WTC11 (cell line): ENCODE data around the gene TNFRSF19. TPM values are rescaled to one million over a fixed set of nuclear protein-coding genes. Genes with fewer than 3 reads are reported as not detected.
"Not testable (repeated sequence)": the region's sequence is repeated elsewhere in the genome, so short reads cannot be mapped to it uniquely, and the experiment has no call there.

Source experiments
- ATAC-seq: fragments of 200-7000 bp; cut with Tn5 transposase; 2 replicates; pipeline ENCODE4 v1.10.0; 2021; ENCODE audit warnings: mild to moderate bottlenecking, moderate library complexity
- CTCF ChIA-PET: fragments of 300-600 bp; sonication (Branson Sonifier 250); formaldehyde crosslinking; loops from one replicate; lab custom pipeline; 2021; ENCODE audit warnings: antibody characterized with exemption; lab: Charles Lee
- POLR2A ChIA-PET: fragments of 350-600 bp; sonication (Branson Sonifier 250); formaldehyde crosslinking; loops from one replicate; lab custom pipeline; 2021; ENCODE audit warnings: antibody characterized with exemption; lab: Charles Lee
- DNase-seq: peaks from one replicate; pipeline ENCODE4 v3.0.0; 2021; ENCODE audit warnings: low spot score
- H3K27ac Mint-ChIP-seq: 2 replicates; pipeline ENCODE4 v1.8.0; 2021; ENCODE audit warnings: mixed read lengths
- H3K27me3 Mint-ChIP-seq: 2 replicates; pipeline ENCODE4 v1.8.0; 2021; ENCODE audit warnings: low read depth, mild to moderate bottlenecking, moderate library complexity, mixed read lengths
- H3K36me3 Mint-ChIP-seq: 2 replicates; pipeline ENCODE4 v1.8.0; 2021; ENCODE audit warnings: mixed read lengths
- H3K4me1 Mint-ChIP-seq: 2 replicates; pipeline ENCODE4 v1.8.0; 2022; ENCODE audit warnings: mixed read lengths
- H3K4me3 Mint-ChIP-seq: 2 replicates; pipeline ENCODE4 v1.8.0; 2021; ENCODE audit warnings: mild to moderate bottlenecking, moderate library complexity, mixed read lengths
- H3K9me3 Mint-ChIP-seq: 2 replicates; pipeline ENCODE4 v1.8.0; 2021; ENCODE audit warnings: mixed read lengths
- ATF3 ChIP-seq: sonication (generic); formaldehyde crosslinking; conservative IDR thresholded peaks from 2 replicates; pipeline ENCODE4 v1.8.1; 2022; ENCODE audit warnings: mild to moderate bottlenecking, missing genetic modification reagents
- E2F5 ChIP-seq: sonication (generic); formaldehyde crosslinking; IDR thresholded peaks from 2 replicates; pipeline ENCODE4 v1.8.1; 2022; ENCODE audit warnings: mild to moderate bottlenecking, moderate library complexity, missing genetic modification reagents
- EMX1 ChIP-seq: fragments of 250-450 bp; sonication (Bioruptor Pico); IDR thresholded peaks from 2 replicates; pipeline ENCODE4 v1.8.0; 2021; ENCODE audit warnings: mild to moderate bottlenecking
- ETV6 ChIP-seq: sonication (generic); formaldehyde crosslinking; IDR thresholded peaks from 2 replicates; pipeline ENCODE4 v1.8.1; 2022; ENCODE audit warnings: mild to moderate bottlenecking, missing genetic modification reagents
- FOXK1 ChIP-seq: sonication (generic); formaldehyde crosslinking; IDR thresholded peaks from 2 replicates; pipeline ENCODE4 v1.8.0; 2022; ENCODE audit warnings: mild to moderate bottlenecking, moderate library complexity, missing genetic modification reagents
- FOXP1 ChIP-seq: sonication (generic); formaldehyde crosslinking; IDR thresholded peaks from 2 replicates; pipeline ENCODE4 v1.8.0; 2022; ENCODE audit warnings: missing genetic modification reagents, mild to moderate bottlenecking, moderate library complexity, borderline replicate concordance
- GABPB1 ChIP-seq: sonication (generic); formaldehyde crosslinking; IDR thresholded peaks from 2 replicates; pipeline ENCODE4 v1.8.1; 2023; ENCODE audit warnings: mild to moderate bottlenecking, missing genetic modification reagents
- GRHL2 ChIP-seq: fragments of 250-450 bp; sonication (Bioruptor Pico); IDR thresholded peaks from 2 replicates; pipeline ENCODE4 v1.8.0; 2022; ENCODE audit warnings: mild to moderate bottlenecking, moderate library complexity; ENCODE audit not compliant: insufficient replicate concordance, severe bottlenecking
- KAT7 ChIP-seq: sonication (generic); formaldehyde crosslinking; IDR thresholded peaks from 2 replicates; pipeline ENCODE4 v1.8.1; 2023; ENCODE audit warnings: missing genetic modification reagents, mild to moderate bottlenecking, borderline replicate concordance
- NFATC4 ChIP-seq: fragments of 250-450 bp; sonication (Bioruptor Pico); IDR thresholded peaks from 2 replicates; pipeline ENCODE4 v1.9.0; 2021; ENCODE audit warnings: mild to moderate bottlenecking
- NR3C1 ChIP-seq: sonication (generic); formaldehyde crosslinking; conservative IDR thresholded peaks from 2 replicates; pipeline ENCODE4 v1.8.1; 2023; ENCODE audit warnings: low read depth, mild to moderate bottlenecking, missing genetic modification reagents
- PREB ChIP-seq: sonication (generic); formaldehyde crosslinking; IDR thresholded peaks from 2 replicates; pipeline ENCODE4 v1.8.1; 2022; ENCODE audit warnings: mild to moderate bottlenecking, missing genetic modification reagents, moderate library complexity, borderline replicate concordance
- RORB ChIP-seq: fragments of 250-450 bp; sonication (Bioruptor Pico); IDR thresholded peaks from 2 replicates; pipeline ENCODE4 v1.9.0; 2021; ENCODE audit warnings: mild to moderate bottlenecking
- SP1 ChIP-seq: sonication (generic); formaldehyde crosslinking; conservative IDR thresholded peaks from 2 replicates; pipeline ENCODE4 v1.8.1; 2022; ENCODE audit warnings: missing genetic modification reagents
- STAT6 ChIP-seq: sonication (generic); formaldehyde crosslinking; conservative IDR thresholded peaks from 2 replicates; pipeline ENCODE4 v1.8.1; 2023; ENCODE audit warnings: mild to moderate bottlenecking, low read depth, missing genetic modification reagents, moderate library complexity
- TCF7 ChIP-seq: sonication (generic); formaldehyde crosslinking; IDR thresholded peaks from 2 replicates; pipeline ENCODE4 v1.8.0; 2022; ENCODE audit warnings: mild to moderate bottlenecking, low read depth, missing genetic modification reagents, moderate library complexity
- ZMAT4 ChIP-seq: fragments of 250-450 bp; sonication (Bioruptor Pico); IDR thresholded peaks from 2 replicates; pipeline ENCODE4 v1.9.0; 2021; ENCODE audit warnings: mild to moderate bottlenecking
- ZNF219 ChIP-seq: sonication (generic); formaldehyde crosslinking; IDR thresholded peaks from 2 replicates; pipeline ENCODE4 v1.8.0; 2023; ENCODE audit warnings: missing genetic modification reagents, mild to moderate bottlenecking, borderline replicate concordance
- ZNF423 ChIP-seq: fragments of 250-450 bp; sonication (Bioruptor Pico); IDR thresholded peaks from 2 replicates; pipeline ENCODE4 v2.1.2; 2022; ENCODE audit warnings: mild to moderate bottlenecking, moderate library complexity
- ZNF512 ChIP-seq: sonication (generic); formaldehyde crosslinking; IDR thresholded peaks from 2 replicates; pipeline ENCODE4 v1.8.1; 2022; ENCODE audit warnings: missing genetic modification reagents, borderline replicate concordance
- ZNF532 ChIP-seq: fragments of 250-450 bp; sonication (Bioruptor Pico); IDR thresholded peaks from 2 replicates; pipeline ENCODE4 v1.9.0; 2021; ENCODE audit warnings: mild to moderate bottlenecking, borderline replicate concordance
- total RNA-seq: library from RNA; stranded (reverse); gene quantifications from 3 replicates; pipeline ENCODE4 v1.2.3, GENCODE V29; 2021

The TNFRSF19 gene
- total RNA-seq, 1 experiment from 2014 or later: 0.20 TPM

GRCh38 chr13:23593148-23593547 is 22.9 kb downstream of the TNFRSF19 start (continued):
- TF ChIP-seq EMX1 (CRISPR knock-in tag) (no peak), STAT6 (CRISPR knock-in tag) (no peak)

GRCh38 chr13:23594290-23594689 is 24.1 kb downstream of the TNFRSF19 start:
- Mint-ChIP-seq H3K9me3 (peaks cover 24% of the 10 kb centered on the region), H3K27me3 (peaks cover 18% of the 10 kb centered on the region), H3K36me3 (peaks cover 13% of the 10 kb centered on the region)
- CTCF ChIA-PET: interaction anchor here (1.3 kb wide), 1 partner anchor 40 kb away, joined by 3 read pairs; no protein-coding TSS in a partner anchor
- DNase-seq, H3K4me3 Mint-ChIP-seq, ATAC-seq, POLR2A ChIA-PET, H3K4me1 Mint-ChIP-seq, H3K27ac Mint-ChIP-seq: not testable (repeated sequence)

GRCh38 chr13:23598369-23598768 is 28.2 kb downstream of the TNFRSF19 start:
- H3K9me3 Mint-ChIP-seq: peaks cover 46% of the 10 kb centered on the region
- H3K4me3 Mint-ChIP-seq: no peak overlapping the region
- ATAC-seq: no peak
- POLR2A ChIA-PET: no interaction called here
- TF ChIP-seq GRHL2 (CRISPR knock-in tag) (no peak), ZNF512 (no peak), SP1 (no peak), NR3C1 (CRISPR knock-in tag) (no peak), NFATC4 (CRISPR knock-in tag) (no peak), ATF3 (CRISPR knock-in tag) (no peak), ZNF219 (CRISPR knock-in tag) (no peak), ZNF423 (CRISPR knock-in tag) (no peak), PREB (CRISPR knock-in tag) (no peak), GABPB1 (CRISPR knock-in tag) (no peak), KAT7 (CRISPR knock-in tag) (no peak), FOXK1 (CRISPR knock-in tag) (no peak), ZNF532 (CRISPR knock-in tag) (no peak), ETV6 (CRISPR knock-in tag) (no peak), RORB (CRISPR knock-in tag) (no peak), TCF7 (no peak), FOXP1 (no peak), E2F5 (no peak), ZMAT4 (CRISPR knock-in tag) (no peak)
- TF ChIP-seq, all 79 proteins: peak for 0
- Mint-ChIP-seq H3K27me3 (peaks cover 19% of the 10 kb centered on the region), H3K36me3 (peaks cover 26% of the 10 kb centered on the region), H3K27ac (no peak overlapping the region), H3K4me1 (peaks cover 31% of the 10 kb centered on the region)
- no peak for DNase-seq
- CTCF ChIA-PET: no interaction called here
